SK-N-MC (cell line): ENCODE data around the gene MAGI1.

Source experiments
- EZH2 ChIP-seq: fragments of 200-600 bp; sonication (generic); IDR thresholded peaks from one replicate; pipeline ENCODE4 v1.6.1; 2017; ENCODE audit warnings: antibody characterized with exemption
- POLR2AphosphoS5 ChIP-seq: IDR thresholded peaks from 2 replicates; pipeline ENCODE4 v1.6.1; 2012; ENCODE audit warnings: mild to moderate bottlenecking, low read depth, low read length, borderline replicate concordance

- TF ChIP-seq EZH2 = no peak
- TF ChIP-seq POLR2AphosphoS5 = no peak
Measured at GRCh38 chr3:65919826-65920225, 118.9 kb downstream of the MAGI1 start.
